ENCODE data around the gene PDILT. TPM values are rescaled to one million over a fixed set of nuclear protein-coding genes. Genes with fewer than 3 reads are reported as not detected.

PDILT gene
- total and polyA plus RNA-seq, 9 of the 15 experiments (the other 6 are each of a cell fraction or from before 2014, with no cell fraction given), result not detected

DNA sequence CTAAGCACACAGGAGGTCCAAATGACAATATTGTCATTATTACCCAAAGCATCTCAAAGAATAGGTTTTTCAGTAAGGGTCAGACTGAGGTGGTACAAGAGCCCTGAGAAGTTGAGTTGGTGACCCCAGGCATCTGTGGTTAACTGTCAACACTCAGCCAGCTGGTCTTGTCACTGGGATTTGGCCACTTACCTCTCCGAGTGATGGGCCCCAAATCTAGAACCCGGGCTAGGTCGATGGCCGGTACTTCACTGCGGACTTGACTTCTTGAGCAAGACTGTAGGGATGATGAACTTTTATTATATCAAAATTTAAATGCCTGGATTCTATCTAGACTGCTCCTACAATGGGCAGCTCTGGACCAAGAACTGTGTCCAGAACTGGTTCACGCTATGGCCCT, 88.8 kb downstream of the PDILT start:
- ChIA-PET CTCF (ENCODE audit: low intra/inter-chr PET ratio) (no interaction called here), POLR2A (no interaction called here)
- in situ Hi-C loops (cut with MboI), result no loop called here
- Histone ChIP-seq H2AFZ (ENCODE audit: low read depth, low read length) (no peak overlapping the region), H3K4me3 (no peak overlapping the region), H4K20me1 (replicated peaks; ENCODE audit: control insufficient read depth, insufficient read depth, low read length) (peaks cover 3% of the 10 kb centered on the region; the same call in 1 of the 2 replicates), H3K36me3 (ENCODE audit: control insufficient read depth, insufficient read depth, low read length) (no peaks in the 10 kb centered on the region), H3K27ac (ENCODE audit: extremely low read depth, low read depth, low read length) (no peak overlapping the region), H3K9ac (ENCODE audit: insufficient read depth in 1 of 2, low read depth in 2 of 2, low read length in 2 of 2) (no peak overlapping the region), H3K4me2 (ENCODE audit: insufficient read depth, low read length) (no peak overlapping the region), H3K79me2 (ENCODE audit: control insufficient read depth, insufficient read depth, low read length) (no peaks in the 10 kb centered on the region), H3K4me1 (replicated peaks in 1 of 2; ENCODE audit: control insufficient read depth in 2 of 2, insufficient read depth in 2 of 2, low read length in 2 of 2) (no peaks in the 10 kb centered on the region), H3K27me3 (ENCODE audit: control insufficient read depth in 2 of 2, insufficient read depth in 2 of 2, low read length in 2 of 2) (no peaks in the 10 kb centered on the region), H3K9me3 (replicated peaks; ENCODE audit: control insufficient read depth, insufficient read depth, low read depth, low read length) (no peaks in the 10 kb centered on the region), H3K9me1 (ENCODE audit: control insufficient read depth, insufficient read depth, low read length) (no peaks in the 10 kb centered on the region)
- ATAC-seq, result no peak
- DNase-seq (ENCODE audit: extremely low read depth in 1 of 4, low spot score in 3 of 4), result no peak
- BruUV-seq (replicated peaks), result no TSS peak
- intact Hi-C loops (cut with micrococcal nuclease), result no loop called here
- FAIRE-seq, result no peak
- WGBS (ENCODE audit: insufficient coverage, low coverage, missing lambda C conversion rate), result 2% methylated on average over 6 of the region's 6 CpGs
- TF ChIP-seq, protein P1, sequence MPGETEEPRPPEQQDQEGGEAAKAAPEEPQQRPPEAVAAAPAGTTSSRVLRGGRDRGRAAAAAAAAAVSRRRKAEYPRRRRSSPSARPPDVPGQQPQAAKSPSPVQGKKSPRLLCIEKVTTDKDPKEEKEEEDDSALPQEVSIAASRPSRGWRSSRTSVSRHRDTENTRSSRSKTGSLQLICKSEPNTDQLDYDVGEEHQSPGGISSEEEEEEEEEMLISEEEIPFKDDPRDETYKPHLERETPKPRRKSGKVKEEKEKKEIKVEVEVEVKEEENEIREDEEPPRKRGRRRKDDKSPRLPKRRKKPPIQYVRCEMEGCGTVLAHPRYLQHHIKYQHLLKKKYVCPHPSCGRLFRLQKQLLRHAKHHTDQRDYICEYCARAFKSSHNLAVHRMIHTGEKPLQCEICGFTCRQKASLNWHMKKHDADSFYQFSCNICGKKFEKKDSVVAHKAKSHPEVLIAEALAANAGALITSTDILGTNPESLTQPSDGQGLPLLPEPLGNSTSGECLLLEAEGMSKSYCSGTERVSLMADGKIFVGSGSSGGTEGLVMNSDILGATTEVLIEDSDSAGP (CRISPR knock-in tag; IDR thresholded peaks at IDR 0.05), result no peak
- TF ChIP-seq, protein P2, sequence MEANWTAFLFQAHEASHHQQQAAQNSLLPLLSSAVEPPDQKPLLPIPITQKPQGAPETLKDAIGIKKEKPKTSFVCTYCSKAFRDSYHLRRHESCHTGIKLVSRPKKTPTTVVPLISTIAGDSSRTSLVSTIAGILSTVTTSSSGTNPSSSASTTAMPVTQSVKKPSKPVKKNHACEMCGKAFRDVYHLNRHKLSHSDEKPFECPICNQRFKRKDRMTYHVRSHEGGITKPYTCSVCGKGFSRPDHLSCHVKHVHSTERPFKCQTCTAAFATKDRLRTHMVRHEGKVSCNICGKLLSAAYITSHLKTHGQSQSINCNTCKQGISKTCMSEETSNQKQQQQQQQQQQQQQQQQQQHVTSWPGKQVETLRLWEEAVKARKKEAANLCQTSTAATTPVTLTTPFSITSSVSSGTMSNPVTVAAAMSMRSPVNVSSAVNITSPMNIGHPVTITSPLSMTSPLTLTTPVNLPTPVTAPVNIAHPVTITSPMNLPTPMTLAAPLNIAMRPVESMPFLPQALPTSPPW (CRISPR knock-in tag; IDR thresholded peaks at IDR 0.05), result no peak
- no peak for TF ChIP-seq ZNF197 (CRISPR knock-in tag; IDR thresholded peaks at IDR 0.05; ENCODE audit: low read depth)
- no peak for TF ChIP-seq PTTG1 (tag; IDR thresholded peaks at IDR 0.05; ENCODE audit: low read depth)
- no peak for TF ChIP-seq SMARCE1 (IDR thresholded peaks at IDR 0.05)
- TF ChIP-seq, protein P3, sequence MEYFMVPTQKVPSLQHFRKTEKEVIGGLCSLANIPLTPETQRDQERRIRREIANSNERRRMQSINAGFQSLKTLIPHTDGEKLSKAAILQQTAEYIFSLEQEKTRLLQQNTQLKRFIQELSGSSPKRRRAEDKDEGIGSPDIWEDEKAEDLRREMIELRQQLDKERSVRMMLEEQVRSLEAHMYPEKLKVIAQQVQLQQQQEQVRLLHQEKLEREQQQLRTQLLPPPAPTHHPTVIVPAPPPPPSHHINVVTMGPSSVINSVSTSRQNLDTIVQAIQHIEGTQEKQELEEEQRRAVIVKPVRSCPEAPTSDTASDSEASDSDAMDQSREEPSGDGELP (CRISPR knock-in tag; IDR thresholded peaks at IDR 0.05; ENCODE audit: borderline replicate concordance), result no peak
- TF ChIP-seq, protein P4, sequence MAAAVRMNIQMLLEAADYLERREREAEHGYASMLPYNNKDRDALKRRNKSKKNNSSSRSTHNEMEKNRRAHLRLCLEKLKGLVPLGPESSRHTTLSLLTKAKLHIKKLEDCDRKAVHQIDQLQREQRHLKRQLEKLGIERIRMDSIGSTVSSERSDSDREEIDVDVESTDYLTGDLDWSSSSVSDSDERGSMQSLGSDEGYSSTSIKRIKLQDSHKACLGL (CRISPR knock-in tag; IDR thresholded peaks at IDR 0.05; ENCODE audit: borderline replicate concordance, poor library complexity, severe bottlenecking), result no peak
- TF ChIP-seq COPS2 (conservative IDR thresholded peaks at IDR 0.05), result no peak
- TF ChIP-seq, protein P5, sequence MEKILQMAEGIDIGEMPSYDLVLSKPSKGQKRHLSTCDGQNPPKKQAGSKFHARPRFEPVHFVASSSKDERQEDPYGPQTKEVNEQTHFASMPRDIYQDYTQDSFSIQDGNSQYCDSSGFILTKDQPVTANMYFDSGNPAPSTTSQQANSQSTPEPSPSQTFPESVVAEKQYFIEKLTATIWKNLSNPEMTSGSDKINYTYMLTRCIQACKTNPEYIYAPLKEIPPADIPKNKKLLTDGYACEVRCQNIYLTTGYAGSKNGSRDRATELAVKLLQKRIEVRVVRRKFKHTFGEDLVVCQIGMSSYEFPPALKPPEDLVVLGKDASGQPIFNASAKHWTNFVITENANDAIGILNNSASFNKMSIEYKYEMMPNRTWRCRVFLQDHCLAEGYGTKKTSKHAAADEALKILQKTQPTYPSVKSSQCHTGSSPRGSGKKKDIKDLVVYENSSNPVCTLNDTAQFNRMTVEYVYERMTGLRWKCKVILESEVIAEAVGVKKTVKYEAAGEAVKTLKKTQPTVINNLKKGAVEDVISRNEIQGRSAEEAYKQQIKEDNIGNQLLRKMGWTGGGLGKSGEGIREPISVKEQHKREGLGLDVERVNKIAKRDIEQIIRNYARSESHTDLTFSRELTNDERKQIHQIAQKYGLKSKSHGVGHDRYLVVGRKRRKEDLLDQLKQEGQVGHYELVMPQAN (IDR thresholded peaks at IDR 0.05; ENCODE audit: borderline replicate concordance), result no peak
- no peak for TF ChIP-seq TSC22D4 (tag; IDR thresholded peaks at IDR 0.05)
- no peak for TF ChIP-seq KLF13 (tag; IDR thresholded peaks at IDR 0.05; ENCODE audit: borderline replicate concordance, low read depth)
- no peak for TF ChIP-seq CBX3 (IDR thresholded peaks at IDR 0.05; ENCODE audit: borderline replicate concordance in 1 of 2, low read length in 2 of 2)
- TF ChIP-seq NRF1 (conservative IDR thresholded peaks at IDR 0.05 in 1 of 2, IDR thresholded peaks at IDR 0.05 in 1 of 2), result no peak
